Stomach (tissue), 9 donors: ENCODE results near the gene NBEAL2. TPM values are rescaled to one million over a fixed set of nuclear protein-coding genes. Genes with fewer than 3 reads are reported as not detected.

Experiments used
- DNase-seq, 2 donors: peaks; one replicate each; pipeline versions ENCODE4 v3.0.0 to v3.0.0-alpha.2; 2013 to 2019
- H3K27ac ChIP-seq, 5 donors: fragments of 200-600 bp in 4 of 5; sonication (generic) in 4 of 5; one replicate each; pipeline ENCODE4 v1.5.1; 2013 to 2019; ENCODE audit warnings: mild to moderate bottlenecking in 1 of 5, moderate library complexity in 1 of 5
- H3K27me3 ChIP-seq, 3 donors: fragments of 200-600 bp; sonication (generic); one replicate each; pipeline ENCODE4 v1.5.1; 2017 to 2019; ENCODE audit warnings: mixed run types in 1 of 3
- H3K36me3 ChIP-seq, 4 donors: fragments of 200-600 bp; sonication (generic); 1 replicate in 3 of 4; 2 replicates in 1 of 4; pipeline ENCODE4 v1.5.1; 2016 to 2019
- H3K4me1 ChIP-seq, 4 donors: fragments of 200-600 bp; sonication (generic); one replicate each; pipeline ENCODE4 v1.5.1; 2016 to 2019
- H3K4me3 ChIP-seq, 4 donors: fragments of 200-600 bp; sonication (generic) in 3 of 4; one replicate each; pipeline ENCODE4 v1.5.1; 2016 to 2019; ENCODE audit warnings: mild to moderate bottlenecking in 1 of 4
- H3K9me3 ChIP-seq, 4 donors: fragments of 200-600 bp; sonication (generic); one replicate each; pipeline ENCODE4 v1.5.1; 2016 to 2019
- EP300 ChIP-seq: sonication (generic); formaldehyde crosslinking; IDR thresholded peaks from one replicate; pipeline ENCODE4 v1.6.1; 2017; ENCODE audit warnings: antibody characterized with exemption
- POLR2A ChIP-seq, 4 donors: fragments of 450-650 bp; IDR thresholded peaks; one replicate each; pipeline ENCODE4 v1.6.1; 2016; ENCODE audit warnings: antibody characterized with exemption in 4 of 4, control low read depth in 2 of 4, mild to moderate bottlenecking in 1 of 4, moderate library complexity in 1 of 4
- POLR2AphosphoS5 ChIP-seq, 3 donors: sonication (generic); formaldehyde crosslinking; IDR thresholded peaks; one replicate each; pipeline ENCODE4 v1.6.1; 2016; ENCODE audit warnings: antibody characterized with exemption in 3 of 3
- WGBS, 5 donors: extraction: QIAGEN DNeasy Blood & Tissue Kit in 3 of 5; methylation state at CpG; one replicate each; pipeline versions ENCODE4 v1.1.5 to v1.1.7; 2013 to 2018; 5-methylcytosine and 5-hydroxymethylcytosine counted together
- intact Hi-C: fragments of 100-400 bp; cut with DNase I; formaldehyde crosslinking; loops from one replicate; pipeline ENCODE4 v1.15.1; 2023; ENCODE audit warnings: low total_unique reads
- polyA plus RNA-seq, 3 donors: library from polyadenylated mRNA; stranded (reverse); fragments of 200-250 nt; gene quantifications; one replicate each; pipeline ENCODE4 v1.2.3, GENCODE V29; 2013
- total RNA-seq, 5 donors: library from RNA; depleted of rRNA; stranded (reverse); fragments of >200 nt; gene quantifications; one replicate each; pipeline versions ENCODE4 v1.1.0 to v1.2.3, GENCODE V29; 2014 to 2016
- TF ChIP-seq, protein P1 (sequence below), 7 experiments: fragments of 450-650 bp in 4 of 7; fragments of 200-600 bp in 3 of 7; sonication (generic) in 3 of 7; IDR thresholded peaks; one replicate each; pipeline ENCODE4 v1.5.1; 2016 to 2019; ENCODE audit warnings: antibody characterized with exemption in 7 of 7, control low read depth in 2 of 7, mild to moderate bottlenecking in 1 of 7
- donor health status: healthy with polysubstance abuse.
- donor health status: Bipolar disorder and iron deficiency.
- donor health status: healthy.

NBEAL2 gene
- total and polyA plus RNA-seq, 8 donors, result 35.0 to 653 (median 214) TPM

DNA sequence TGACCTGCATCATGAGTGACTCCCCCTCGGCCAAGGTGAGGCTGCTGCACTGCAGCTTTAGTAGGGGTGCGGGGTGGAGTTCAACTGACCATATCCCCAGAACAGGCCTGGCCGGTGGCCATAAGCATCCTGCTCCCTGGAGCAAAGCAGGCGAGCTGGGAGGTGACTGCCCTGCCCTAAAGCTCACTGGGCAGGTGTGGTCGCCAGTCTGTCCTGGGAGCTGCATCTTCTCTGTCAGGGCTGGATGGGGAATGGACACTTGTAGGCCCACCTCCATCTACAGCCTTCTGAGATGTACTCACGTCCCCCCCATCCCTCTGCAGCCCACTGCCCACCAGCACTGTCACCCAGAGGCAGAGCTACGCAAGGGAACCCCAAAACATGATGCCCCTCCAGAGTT, 14.5 kb downstream of the NBEAL2 start:
- Histone ChIP-seq H3K36me3 (peaks cover 28 to 100% (median 90%) of the 10 kb centered on the region in 4 donors), H3K4me1 (peaks cover 3 to 30% (median 20%) of the 10 kb centered on the region in 4 donors), H3K27me3 (no peaks in the 10 kb centered on the region), H3K4me3 (no peak overlapping the region), H3K9me3 (no peaks in the 10 kb centered on the region), H3K27ac (no peak overlapping the region)
- no peak for DNase-seq
- intact Hi-C loops, result no loop called here
- 80 to 100% (median 89%) methylated on average over 1 to 7 of the region's 7 CpGs for WGBS, 5 donors
- TF ChIP-seq, protein P1, sequence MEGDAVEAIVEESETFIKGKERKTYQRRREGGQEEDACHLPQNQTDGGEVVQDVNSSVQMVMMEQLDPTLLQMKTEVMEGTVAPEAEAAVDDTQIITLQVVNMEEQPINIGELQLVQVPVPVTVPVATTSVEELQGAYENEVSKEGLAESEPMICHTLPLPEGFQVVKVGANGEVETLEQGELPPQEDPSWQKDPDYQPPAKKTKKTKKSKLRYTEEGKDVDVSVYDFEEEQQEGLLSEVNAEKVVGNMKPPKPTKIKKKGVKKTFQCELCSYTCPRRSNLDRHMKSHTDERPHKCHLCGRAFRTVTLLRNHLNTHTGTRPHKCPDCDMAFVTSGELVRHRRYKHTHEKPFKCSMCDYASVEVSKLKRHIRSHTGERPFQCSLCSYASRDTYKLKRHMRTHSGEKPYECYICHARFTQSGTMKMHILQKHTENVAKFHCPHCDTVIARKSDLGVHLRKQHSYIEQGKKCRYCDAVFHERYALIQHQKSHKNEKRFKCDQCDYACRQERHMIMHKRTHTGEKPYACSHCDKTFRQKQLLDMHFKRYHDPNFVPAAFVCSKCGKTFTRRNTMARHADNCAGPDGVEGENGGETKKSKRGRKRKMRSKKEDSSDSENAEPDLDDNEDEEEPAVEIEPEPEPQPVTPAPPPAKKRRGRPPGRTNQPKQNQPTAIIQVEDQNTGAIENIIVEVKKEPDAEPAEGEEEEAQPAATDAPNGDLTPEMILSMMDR (IDR thresholded peaks at IDR 0.05), result no peak
- no peak for TF ChIP-seq EP300
- no peak for TF ChIP-seq POLR2A (IDR thresholded peaks at IDR 0.05)
- no peak for TF ChIP-seq POLR2AphosphoS5 (IDR thresholded peaks at IDR 0.05)

GRCh38 chr3:46994801-46995731, 15.6 kb downstream of the NBEAL2 start:
- no peak for DNase-seq

GRCh38 chr3:46995901-46996562, 16.6 kb downstream of the NBEAL2 start:
- no peak for DNase-seq
- no peak for TF ChIP-seq POLR2AphosphoS5 (IDR thresholded peaks at IDR 0.05)
- TF ChIP-seq POLR2A (IDR thresholded peaks at IDR 0.05), result no peak
- TF ChIP-seq, protein P1 (IDR thresholded peaks at IDR 0.05), result no peak
- TF ChIP-seq EP300, result no peak
- Histone ChIP-seq H3K4me1 (peaks cover 0 to 13% (median 8%) of the 10 kb centered on the region in 4 donors), H3K27me3 (no peaks in the 10 kb centered on the region), H3K27ac (no peak overlapping the region), H3K36me3 (peaks cover 44 to 100% (median 90%) of the 10 kb centered on the region in 4 donors), H3K4me3 (no peak overlapping the region), H3K9me3 (no peaks in the 10 kb centered on the region)
- 89 to 95% (median 92%) methylated on average over 9 to 22 of the region's 22 CpGs for WGBS, 5 donors
- intact Hi-C loops, result loop anchor here (5.0 kb wide), 1 partner anchor 74 kb away; no protein-coding TSS in a partner anchor

More at GRCh38 chr3:46994801-46995731, 15.6 kb downstream of the NBEAL2 start:
- Histone ChIP-seq H3K4me1 (peaks cover 0 to 20% (median 12%) of the 10 kb centered on the region in 4 donors), H3K36me3 (peaks cover 36 to 100% (median 90%) of the 10 kb centered on the region in 4 donors), H3K27ac (no peak overlapping the region), H3K9me3 (no peaks in the 10 kb centered on the region), H3K27me3 (no peaks in the 10 kb centered on the region), H3K4me3 (no peak overlapping the region)
- no peak for TF ChIP-seq POLR2AphosphoS5 (IDR thresholded peaks at IDR 0.05)
- WGBS, 5 donors, result 69 to 92% (median 87%) methylated on average over 19 to 29 of the region's 29 CpGs
- intact Hi-C loops, result loop anchor here (5.0 kb wide), 1 partner anchor 73 kb away; no protein-coding TSS in a partner anchor

GRCh38 chr3:46996689-46997452, 17.4 kb downstream of the NBEAL2 start:
- Histone ChIP-seq H3K9me3 (no peaks in the 10 kb centered on the region), H3K27ac (no peak overlapping the region), H3K27me3 (no peaks in the 10 kb centered on the region), H3K36me3 (peaks cover 53 to 100% (median 90%) of the 10 kb centered on the region in 4 donors), H3K4me1 (peaks cover 0 to 9% (median 8%) of the 10 kb centered on the region in 4 donors), H3K4me3 (no peak overlapping the region)
- intact Hi-C loops, result loop anchor here (5.0 kb wide), 1 partner anchor 75 kb away; no protein-coding TSS in a partner anchor
- TF ChIP-seq, protein P1 (IDR thresholded peaks at IDR 0.05), result no peak
- TF ChIP-seq POLR2A (IDR thresholded peaks at IDR 0.05), result no peak
- TF ChIP-seq POLR2AphosphoS5 (IDR thresholded peaks at IDR 0.05), result no peak
- TF ChIP-seq EP300, result no peak
- 74 to 79% (median 75%) methylated on average over 12 of the region's 12 CpGs for WGBS, 5 donors
- DNase-seq, result no peak
